HG02623 (cell line): ENCODE measurements around the gene AUP1.

ENCODE experiments used
- ATAC-seq: cut with Tn5 transposase; IDR thresholded peaks from one replicate; pipeline ENCODE4 v1.9.1; 2021; ENCODE audit warnings: moderate library complexity; ENCODE audit not compliant: unreplicated experiment

The AUP1 gene

GRCh38 chr2:74514368-74515270 is 14.9 kb downstream of the AUP1 start, which contains the start of gene TLX2:
Gene TLX2 (plus strand): TSS chr2:74514450. CDS start chr2:74514807, 357 bp downstream.
- ATAC-seq = no peak

- no peak for ATAC-seq
These were observed 15.7 kb downstream of the AUP1 start for GRCh38 chr2:74513605-74514367.

DNA sequence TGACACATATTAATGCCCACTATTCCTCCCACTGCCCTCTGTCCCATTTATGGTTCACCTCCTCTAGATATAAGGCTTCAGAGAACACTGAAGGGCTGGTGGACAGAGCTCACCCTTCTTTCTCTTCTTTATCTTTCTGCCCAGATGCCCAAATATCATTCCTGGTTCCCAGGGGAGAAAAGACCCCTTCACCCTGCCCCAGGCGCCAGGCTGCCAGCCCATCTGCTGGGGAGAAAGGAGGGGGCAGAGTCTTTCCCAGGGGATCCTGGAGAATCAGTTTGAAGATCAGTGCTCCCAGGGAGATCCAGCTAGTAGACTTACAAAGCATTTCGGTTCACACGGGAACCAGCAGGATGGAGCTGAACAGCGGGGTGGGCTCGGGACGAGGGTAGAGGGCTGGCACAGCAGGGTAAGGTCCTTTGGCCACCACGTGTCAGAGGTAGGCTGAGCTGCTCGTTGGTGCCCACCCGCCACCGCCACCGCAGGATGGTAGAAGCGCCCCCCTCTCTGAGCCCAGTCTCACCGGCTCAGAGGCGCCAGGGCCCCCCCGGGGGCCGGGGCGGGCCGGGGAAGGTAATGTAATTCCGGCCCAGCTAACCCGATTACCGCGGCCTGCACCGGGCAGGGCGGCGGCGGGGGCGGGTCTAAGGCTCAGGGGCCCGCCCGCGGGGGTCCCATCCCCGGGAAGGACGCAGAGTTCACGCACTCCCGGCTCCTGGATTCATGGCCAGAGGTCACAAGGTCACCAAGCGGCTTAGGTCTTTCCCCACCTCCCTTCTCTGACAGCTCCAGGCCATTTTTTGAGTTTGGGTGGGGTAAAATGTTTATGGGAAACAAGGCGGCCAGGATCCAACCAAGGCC is 16.5 kb downstream of the AUP1 start:
- ATAC-seq = no peak

DNA sequence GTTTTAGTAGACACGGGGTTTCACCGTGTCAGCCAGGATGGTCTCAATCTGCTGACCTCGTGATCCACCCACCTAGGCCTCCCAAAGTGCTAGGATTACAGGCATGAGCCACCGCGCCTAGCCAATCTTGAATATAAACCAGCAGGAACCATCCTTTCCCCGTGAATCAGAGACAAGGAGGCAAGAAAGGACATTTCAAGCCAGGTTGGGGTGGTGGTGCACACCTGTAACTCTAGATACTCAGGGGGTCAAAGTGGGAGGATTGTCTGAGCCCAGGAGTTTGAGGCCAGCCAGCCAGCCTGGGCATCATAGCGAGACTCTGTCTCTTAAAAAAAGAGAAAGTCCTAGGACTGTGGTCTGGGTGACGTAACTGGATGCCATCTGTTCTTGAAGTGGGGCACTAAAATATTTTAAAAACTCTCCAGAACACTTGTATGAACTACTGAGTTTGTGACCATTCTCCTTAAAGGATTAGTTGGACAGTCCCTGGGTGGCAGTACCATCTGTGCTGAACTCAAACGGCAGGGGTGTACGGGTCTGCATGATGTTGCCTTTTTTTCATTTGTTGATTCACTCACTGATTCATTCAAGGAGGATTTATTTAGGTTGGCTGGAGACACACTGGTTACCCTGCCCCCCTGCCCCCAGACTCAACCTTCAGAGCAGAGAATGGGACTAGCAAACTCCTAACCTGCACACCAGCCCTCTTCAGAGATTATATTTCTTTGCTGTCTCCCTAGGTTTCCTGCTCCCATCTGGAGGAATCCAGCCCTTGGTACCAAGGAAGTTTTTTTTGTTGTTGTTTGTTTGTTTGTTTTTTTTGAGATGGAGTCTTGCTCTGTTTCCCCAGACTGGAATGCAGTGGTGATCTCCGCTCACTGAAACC is 18.2 kb downstream of the AUP1 start:
- ATAC-seq = no peak

DNA sequence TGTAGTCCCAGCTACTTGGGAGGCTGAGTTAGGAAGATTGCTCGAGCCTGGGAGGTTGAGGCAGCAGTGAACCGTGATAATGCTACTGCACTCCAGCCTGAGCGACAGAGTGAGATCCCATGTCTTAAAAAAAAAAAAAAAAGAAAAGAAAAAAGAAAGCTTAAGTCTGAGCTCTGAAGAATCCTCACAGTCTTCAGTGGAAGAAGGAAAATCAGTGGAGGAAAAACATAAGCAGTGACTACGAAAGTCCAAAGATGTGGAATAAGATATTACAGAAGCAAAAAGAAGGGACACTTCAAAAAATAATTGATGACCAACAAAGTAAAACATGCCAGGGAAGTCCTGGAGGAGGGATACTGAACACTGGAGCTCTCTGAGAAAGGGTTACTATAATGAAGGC is 19.2 kb downstream of the AUP1 start:
- ATAC-seq = no peak

GRCh38 chr2:74507926-74508520 is 21.5 kb downstream of the AUP1 start:
- ATAC-seq = no peak

- peak; percentile 83 for ATAC-seq
These were observed 22.2 kb downstream of the AUP1 start, which contains the start of gene PCGF1 for GRCh38 chr2:74507145-74507925. Gene PCGF1 (minus strand): TSS chr2:74507695. CDS start chr2:74507668, 27 bp downstream.

DNA sequence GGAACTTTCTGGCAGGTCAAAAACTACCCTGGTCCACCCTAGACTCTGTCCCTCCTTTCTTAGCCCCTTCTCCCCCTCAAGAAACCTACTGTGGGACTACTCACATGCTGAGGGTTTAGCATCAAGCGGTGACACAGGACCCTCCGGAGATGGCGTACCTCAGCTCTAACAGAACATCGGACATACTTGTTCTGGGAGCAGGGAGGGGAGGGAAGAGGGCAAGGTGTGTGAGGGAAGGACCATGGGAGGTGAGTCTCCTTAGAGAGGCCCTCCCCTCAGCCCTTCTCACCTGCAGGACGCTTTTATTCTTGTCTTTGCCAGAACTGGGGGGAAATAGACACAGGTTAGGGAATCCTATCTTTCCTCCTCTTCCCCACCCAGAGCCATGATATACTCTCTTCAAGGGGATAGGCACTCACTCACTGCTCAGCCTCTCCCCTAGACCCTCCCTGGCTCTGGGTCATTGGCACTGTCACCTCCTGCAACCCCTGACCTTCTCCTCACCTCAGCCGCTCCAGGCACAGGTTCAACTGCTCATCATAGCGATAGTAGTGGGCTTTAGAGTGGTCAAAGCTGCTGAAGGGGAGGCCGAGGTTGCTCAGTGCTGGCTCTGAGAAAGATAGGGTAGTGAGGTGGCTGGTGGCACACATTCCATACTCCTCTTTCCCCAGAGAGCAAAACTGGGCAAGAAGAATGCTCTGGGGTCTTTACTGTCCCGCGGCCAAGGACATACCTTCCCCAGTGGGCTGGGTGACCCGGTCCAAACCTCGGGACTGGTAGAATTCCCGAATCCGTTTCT is 23.9 kb downstream of the AUP1 start:
- ATAC-seq = no peak

GRCh38 chr2:74504591-74504990 is 24.9 kb downstream of the AUP1 start:
- ATAC-seq = no peak

DNA sequence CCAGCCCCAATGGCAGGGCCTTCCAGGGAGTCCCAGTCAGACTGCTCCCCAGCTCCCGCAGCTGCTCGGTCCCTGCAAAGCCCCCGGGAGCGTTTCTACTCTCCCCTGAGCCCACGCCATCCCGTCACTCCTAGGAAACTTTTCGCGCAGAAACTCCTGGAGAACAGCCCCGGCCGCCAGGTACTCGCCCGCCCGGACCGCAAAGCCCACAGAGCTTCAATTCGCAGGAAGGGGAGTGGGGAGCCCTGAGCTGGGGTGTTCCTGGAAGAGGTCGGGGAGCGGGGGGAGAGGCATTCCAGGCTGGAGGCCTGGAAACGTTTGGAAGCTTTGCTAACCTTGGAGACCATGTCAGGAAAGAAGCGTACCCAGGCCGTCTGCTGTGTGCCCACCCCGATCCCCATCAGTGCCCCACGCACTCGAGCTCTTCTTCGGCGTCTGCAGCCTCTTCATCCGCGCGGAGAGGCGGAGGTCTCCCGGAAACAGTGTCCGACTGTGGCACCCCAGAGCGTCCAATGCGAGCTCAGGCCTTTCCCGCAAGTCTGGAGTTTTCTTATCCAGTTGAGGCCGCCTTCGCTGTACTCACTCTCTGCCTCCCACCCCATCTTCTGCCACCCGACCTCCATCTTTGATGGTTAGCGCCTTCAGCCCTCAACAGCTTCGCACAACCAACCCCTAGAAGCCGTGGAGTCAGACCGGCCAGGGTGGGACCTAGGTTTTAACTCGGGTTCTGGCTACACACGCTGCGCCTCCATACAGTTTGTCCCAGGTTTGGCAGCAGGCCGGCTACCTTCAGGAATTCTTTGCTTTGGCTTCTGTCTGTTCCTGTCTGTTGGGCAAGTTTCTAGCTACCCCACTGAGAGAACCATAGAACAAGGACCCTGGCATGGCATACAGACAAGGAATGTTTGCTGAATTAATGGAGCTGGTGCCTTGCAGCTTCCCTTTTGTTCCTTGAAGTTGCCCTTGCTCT is 25.7 kb downstream of the AUP1 start:
- ATAC-seq = no peak

GRCh38 chr2:74502720-74503505 is 26.6 kb downstream of the AUP1 start:
- peak; percentile 29 for ATAC-seq

DNA sequence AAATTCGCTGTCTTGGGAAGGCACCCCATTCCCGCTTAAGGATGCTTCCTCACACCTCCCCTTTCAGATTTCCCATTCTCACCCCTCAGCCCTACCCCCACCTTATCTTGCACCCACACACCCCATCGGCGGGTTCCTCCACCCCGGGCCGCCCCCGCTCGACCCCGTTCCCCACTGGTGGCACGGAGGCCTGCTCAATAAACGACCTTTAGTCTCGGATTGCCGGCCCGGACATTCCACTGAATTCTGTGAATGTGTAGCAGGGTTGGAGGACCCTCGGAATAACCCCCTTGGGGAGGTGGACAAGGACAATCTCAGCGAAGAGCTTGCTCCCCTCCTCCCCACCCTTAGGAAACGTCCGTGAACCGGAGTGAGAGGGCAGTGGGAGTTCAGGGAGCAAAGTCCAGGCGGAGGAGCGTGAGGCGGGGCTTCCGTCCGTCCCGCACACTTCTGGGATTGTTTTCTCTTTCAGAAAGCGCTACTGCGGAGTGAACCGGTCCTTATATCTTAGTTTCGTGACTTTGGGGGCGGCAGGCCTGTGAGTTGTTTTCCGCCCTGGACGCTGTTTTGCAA is 27.3 kb downstream of the AUP1 start:
- no peak for ATAC-seq

DNA sequence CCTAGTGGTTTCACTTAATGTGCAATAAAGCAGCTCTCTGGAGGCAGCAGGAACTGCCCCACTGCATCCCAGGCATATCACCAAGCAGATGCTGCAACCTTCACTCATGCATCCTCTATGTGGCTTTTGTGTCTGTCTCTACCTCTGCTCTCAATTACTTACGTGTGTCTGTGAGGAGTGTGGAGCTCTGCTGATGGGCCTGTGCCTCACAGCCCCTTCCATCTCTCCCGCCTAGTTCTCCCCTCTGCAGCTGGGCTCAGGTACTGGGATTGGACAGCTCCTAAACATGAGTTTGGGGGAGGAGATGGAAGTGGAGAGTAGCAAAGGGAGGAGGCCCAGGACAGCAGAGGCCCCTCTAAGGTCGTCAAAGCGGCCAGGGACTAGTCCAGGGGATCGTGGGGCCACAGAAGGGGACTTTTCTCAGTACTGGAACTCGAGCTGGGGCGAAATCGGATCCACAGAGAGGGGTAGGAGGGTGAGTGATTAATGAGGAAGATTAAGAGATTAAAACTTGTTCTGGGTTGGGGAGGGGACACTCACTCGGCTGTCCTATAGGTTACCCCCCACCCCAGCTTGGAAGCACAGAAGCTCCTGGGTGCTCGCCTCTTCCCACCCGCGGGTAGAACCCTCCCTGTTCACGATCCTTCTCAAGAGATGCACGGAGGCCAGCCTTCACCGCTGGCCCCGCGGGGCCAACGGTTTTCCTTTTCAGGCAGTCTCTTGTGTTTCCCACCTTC is 28.0 kb downstream of the AUP1 start:
- ATAC-seq = no peak

DNA sequence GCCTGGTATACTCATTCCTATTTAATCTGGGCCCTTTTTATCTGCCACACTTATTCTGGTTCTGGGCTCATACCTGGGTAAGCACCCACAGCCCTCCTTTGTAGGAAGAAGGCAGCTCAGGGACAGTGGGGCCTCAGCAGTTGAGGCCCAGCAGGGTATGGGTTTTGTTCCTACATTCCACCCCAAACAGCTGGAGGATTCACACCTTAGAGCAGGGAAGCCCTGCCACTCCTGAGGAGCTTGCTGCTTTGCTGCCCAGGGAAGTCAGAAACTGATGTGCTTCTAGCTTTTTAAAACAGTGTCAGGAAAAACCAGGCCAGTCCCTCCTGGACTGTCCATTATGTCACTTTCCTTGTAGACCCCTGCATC is 28.9 kb downstream of the AUP1 start:
- no peak for ATAC-seq

DNA sequence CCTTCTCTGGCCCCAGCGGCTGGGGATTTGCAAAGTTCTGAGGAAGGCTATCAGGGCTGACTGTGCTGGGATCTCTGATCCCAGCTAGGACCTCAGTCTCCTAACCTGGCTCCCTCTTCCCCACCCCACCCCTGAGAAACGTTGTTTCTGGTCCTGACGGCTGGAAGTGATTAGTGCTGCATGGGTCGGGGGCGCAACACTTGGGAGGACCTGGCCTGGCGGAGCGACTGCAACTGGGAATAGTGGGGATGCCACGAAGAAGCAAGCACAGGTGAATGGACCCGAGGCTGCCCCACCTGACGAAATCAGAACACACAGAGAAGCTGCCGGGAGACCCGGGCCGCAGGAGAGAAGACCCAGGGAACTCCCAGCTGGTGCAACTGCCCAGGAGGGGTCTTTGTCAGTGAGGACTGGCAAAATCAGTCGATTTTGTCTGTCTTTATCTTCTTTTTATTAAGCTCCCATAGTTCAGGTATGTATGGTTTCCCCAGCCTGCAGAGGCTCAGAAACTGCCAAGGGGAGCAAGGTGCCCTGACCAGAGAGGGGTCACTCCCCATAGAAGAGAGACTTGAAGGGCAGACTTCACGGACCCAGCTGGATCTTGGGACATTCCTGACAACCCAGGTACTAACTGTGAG is 29.4 kb downstream of the AUP1 start:
- ATAC-seq = no peak
